Activated T-cell treated with anti-CD3 and anti-CD28 coated beads, Interleukin-2, amount 50 U/mL, for 4 hours (primary cell): ENCODE measurements around the gene AXIN2. TPM values are rescaled to one million over a fixed set of nuclear protein-coding genes. Genes with fewer than 3 reads are reported as not detected.
A peak's percentile ranks its signal among the peaks of the same experiment; 100 is the strongest.

Experiments
- ATAC-seq, 2 donors: fragments of 200-7000 bp; cut with Tn5 transposase; one replicate each; pipeline ENCODE4 v1.10.0; 2021
- DNase-seq: peaks from one replicate; pipeline ENCODE4 v3.0.0-alpha.2; 2020
- H3K27me3 Mint-ChIP-seq: one replicate; pipeline ENCODE4 v1.8.0; 2021; ENCODE audit warnings: low read depth, mixed read lengths
- H3K36me3 Mint-ChIP-seq: one replicate; pipeline ENCODE4 v1.8.0; 2022; ENCODE audit warnings: mixed read lengths; ENCODE audit not compliant: insufficient read depth
- H3K4me1 Mint-ChIP-seq: one replicate; pipeline ENCODE4 v1.8.0; 2021; ENCODE audit warnings: low read depth, mixed read lengths
- H3K4me3 Mint-ChIP-seq: one replicate; pipeline ENCODE4 v1.8.0; 2021; ENCODE audit warnings: mild to moderate bottlenecking, moderate library complexity, mixed read lengths
- H3K9me3 Mint-ChIP-seq: one replicate; pipeline ENCODE4 v1.8.0; 2021; ENCODE audit warnings: mixed read lengths
- total RNA-seq, 3 donors: library from RNA; stranded (reverse); gene quantifications; one replicate each; pipeline ENCODE4 v1.2.1, GENCODE V29; 2021

Gene AXIN2
- total RNA-seq, 3 donors from 2014 or later = 8.4 to 13.4 (median 11.9) TPM

DNA sequence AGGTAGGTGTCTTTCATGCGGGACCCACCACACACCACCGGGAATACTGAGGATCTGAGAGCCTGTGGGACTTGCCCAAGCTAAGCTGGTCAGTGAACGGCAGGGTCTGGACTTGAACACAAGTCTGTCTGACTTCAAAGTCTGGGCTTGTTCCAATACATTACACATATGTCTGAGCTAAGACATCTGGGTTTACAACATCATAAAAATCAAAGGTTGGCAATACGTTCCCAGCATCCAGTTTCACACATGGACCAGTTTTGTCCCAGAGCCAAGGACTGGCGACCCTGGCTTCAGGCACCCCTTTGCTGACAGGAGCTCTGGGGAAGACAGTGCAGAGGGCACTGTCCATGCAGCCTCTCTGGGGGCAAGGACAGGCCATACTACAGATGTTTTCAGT is 27.9 kb upstream of the AXIN2 start:
- H3K9me3 Mint-ChIP-seq = no peaks in the 10 kb centered on the region

GRCh38 chr17:65588181-65588808 is 26.8 kb upstream of the AXIN2 start:
- peaks cover 37% of the 10 kb centered on the region for H3K4me1 Mint-ChIP-seq
- DNase-seq (no peak), ATAC-seq (no peak)
- no peaks in the 10 kb centered on the region for H3K36me3 Mint-ChIP-seq
- H3K9me3 Mint-ChIP-seq = no peaks in the 10 kb centered on the region
- H3K4me3 Mint-ChIP-seq = no peak overlapping the region
- H3K27me3 Mint-ChIP-seq = peaks cover 6% of the 10 kb centered on the region

More for the DNA sequence above, 27.9 kb upstream of the AXIN2 start:
- Mint-ChIP-seq H3K36me3 (no peaks in the 10 kb centered on the region), H3K27me3 (peaks cover 8% of the 10 kb centered on the region), H3K4me1 (peaks cover 40% of the 10 kb centered on the region), H3K4me3 (no peak overlapping the region)
- no peak for ATAC-seq
- DNase-seq = no peak

DNA sequence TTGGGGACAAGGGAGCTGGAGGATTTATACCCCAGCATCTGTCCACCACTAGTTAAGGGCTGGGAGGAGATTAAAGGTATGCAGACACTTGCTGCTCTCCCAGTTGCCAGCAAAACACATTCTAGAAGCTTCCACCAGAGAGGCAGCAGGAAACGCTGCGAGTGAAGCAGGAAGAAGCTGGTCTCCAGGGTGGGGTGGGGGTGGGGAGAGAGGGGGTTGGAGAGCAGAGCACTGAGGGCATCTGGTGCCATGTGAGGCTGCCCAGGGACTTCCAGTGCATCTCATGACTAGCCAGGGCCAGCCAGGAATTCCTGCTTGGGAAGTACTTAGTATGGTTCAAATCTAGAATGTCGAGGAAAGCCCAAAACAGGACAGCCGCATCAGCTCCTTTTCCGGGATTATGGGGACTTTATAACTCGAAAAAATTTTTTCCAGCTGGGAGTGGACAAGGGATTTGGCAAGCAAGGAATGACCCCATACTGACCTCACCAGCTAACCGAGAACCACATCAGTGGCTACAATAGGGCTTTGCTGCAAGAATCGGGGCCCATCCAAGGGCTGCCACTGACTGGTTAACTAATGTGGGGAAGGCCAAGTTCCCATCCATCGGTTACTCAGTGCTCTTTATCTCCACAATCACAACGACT is 26.2 kb upstream of the AXIN2 start:
- no peak overlapping the region for H3K4me3 Mint-ChIP-seq
- no peak for ATAC-seq
- peaks cover 1% of the 10 kb centered on the region for H3K27me3 Mint-ChIP-seq
- DNase-seq = no peak
- H3K4me1 Mint-ChIP-seq = peaks cover 31% of the 10 kb centered on the region
- H3K9me3 Mint-ChIP-seq = no peaks in the 10 kb centered on the region
- no peaks in the 10 kb centered on the region for H3K36me3 Mint-ChIP-seq

DNA sequence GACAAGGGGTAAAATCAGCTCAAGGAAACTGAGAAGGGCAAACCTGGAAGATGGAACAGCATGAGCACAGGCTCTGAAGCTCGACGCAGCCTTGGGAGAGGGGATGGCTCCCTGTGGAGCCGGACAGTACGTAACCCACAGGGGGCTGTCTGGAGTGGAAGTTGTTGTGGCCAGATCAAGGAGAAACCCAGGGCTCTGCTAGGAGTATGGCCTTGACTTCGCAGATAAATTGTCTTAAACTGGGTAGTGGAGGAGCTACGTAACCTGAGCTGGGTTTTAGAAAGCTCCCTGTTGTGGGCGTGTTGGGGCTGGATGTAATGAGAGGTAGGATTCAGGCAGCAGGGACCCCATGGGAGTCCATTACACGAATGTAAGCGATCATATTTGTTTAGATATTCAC is 25.5 kb upstream of the AXIN2 start:
- Mint-ChIP-seq H3K9me3 (no peaks in the 10 kb centered on the region), H3K27me3 (no peaks in the 10 kb centered on the region), H3K4me1 (peaks cover 31% of the 10 kb centered on the region), H3K4me3 (no peak overlapping the region), H3K36me3 (no peaks in the 10 kb centered on the region)
- no peak for ATAC-seq
- no peak for DNase-seq

DNA sequence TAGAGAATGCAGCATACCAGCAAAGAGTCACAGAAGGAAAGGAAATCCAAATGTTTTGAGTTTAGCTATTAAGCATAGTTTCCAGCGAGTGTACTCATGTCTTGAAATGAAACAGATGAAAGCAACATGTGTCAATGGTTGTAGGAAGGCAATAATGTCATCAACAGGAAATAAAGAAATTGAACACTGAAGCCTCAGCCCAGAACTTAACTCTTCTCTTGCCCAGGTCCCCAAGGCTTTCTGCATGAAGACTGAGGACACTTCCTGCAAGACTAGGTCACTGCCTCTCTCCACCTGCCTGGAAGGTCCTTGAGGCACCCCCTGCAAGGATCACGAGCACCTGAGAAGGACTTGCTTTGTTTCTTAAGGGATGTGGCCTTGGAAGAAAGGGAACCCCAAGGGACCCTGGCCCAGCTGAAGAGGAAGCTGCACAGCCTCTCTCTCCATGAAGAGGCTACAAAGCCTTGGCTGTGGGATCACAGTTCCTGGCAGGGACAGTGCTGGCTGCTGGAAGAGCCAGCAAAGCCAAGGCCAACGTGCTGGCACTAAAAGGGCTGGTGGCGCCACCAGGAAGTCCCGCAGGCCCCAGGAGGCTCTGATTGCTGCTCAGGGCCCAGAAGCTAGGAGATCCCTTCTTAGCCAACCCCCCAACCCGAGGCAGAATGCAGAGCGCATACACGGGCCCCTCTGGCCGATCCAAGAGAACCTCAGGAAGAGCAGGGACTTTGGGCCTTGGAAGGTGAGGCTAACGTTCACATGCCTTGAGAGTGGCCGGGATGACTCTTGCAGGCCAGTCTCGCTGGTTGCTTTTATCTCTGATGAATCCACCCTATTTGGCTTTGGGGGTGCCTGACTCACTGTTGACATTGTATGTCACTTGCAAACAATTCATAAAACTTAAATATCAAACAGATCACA is 23.4 kb upstream of the AXIN2 start:
- DNase-seq (no peak), ATAC-seq (peak; percentile 80 to 85)
- Mint-ChIP-seq H3K4me1 (peaks cover 31% of the 10 kb centered on the region), H3K4me3 (no peak overlapping the region), H3K9me3 (no peaks in the 10 kb centered on the region), H3K36me3 (no peaks in the 10 kb centered on the region), H3K27me3 (no peaks in the 10 kb centered on the region)

DNA sequence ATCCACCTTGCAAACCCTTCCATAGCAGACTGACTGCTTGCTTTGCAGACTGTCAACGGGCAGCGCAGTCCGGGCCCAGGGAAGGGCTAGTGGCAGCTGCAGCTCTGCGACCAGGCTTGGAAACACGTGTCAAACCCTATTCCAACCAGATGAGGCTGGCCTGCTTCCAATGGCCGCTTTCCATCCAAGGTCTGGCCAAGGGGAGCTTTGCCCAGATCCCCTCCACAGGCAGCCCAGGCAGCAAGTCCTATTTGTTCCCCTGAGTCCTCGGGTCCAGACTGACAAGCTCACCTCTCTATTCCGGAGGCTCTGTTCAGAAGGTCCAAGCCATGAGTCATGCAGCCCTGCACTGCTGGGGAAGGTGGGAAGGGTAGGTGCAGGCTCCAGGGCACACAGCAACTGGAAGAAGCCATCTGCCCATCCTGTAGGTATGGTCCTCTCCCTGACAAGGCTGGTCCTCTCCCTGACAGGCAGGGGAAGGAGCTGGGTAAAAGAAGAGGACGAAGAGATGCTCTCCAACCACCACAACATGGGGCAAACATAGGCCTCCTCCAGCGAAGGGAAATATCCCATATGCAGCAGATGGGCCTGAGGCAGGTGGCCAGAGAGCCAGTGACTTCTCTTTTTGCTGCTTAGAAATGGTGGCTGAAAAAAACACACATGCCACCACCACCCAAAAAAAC is 22.6 kb upstream of the AXIN2 start:
- Mint-ChIP-seq H3K4me3 (no peak overlapping the region), H3K36me3 (no peaks in the 10 kb centered on the region)
- ATAC-seq = peak in 1 of 2 donors; percentile 5

DNA sequence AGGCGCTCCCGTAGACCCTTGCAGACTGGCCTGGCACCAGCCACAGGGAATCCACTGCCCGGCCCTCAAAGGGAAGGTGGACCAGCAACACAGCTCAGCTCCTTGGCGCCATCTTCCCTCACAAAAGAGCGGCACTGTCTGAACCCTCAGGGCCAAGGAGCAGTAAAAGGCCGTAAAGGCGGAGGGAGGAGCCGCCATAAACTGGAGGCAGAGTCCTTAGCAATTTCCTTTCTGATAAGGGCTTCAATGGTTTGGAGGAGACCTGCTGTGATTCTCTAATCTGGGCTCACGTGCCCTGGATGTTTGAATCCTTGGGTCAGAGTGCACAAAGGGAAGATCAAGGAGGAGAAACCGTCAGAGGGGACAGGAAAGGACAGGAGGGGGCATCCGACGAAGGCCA is 15.5 kb upstream of the AXIN2 start:
- Mint-ChIP-seq H3K4me1 (no peaks in the 10 kb centered on the region), H3K9me3 (no peaks in the 10 kb centered on the region), H3K27me3 (no peaks in the 10 kb centered on the region), H3K36me3 (no peaks in the 10 kb centered on the region), H3K4me3 (no peak overlapping the region)
- ATAC-seq (no peak), DNase-seq (no peak)

More for the DNA sequence above, 22.6 kb upstream of the AXIN2 start:
- DNase-seq = no peak
- Mint-ChIP-seq H3K9me3 (no peaks in the 10 kb centered on the region), H3K4me1 (peaks cover 31% of the 10 kb centered on the region), H3K27me3 (no peaks in the 10 kb centered on the region)

GRCh38 chr17:65573282-65573602 is 11.8 kb upstream of the AXIN2 start:
- H3K36me3 Mint-ChIP-seq = no peaks in the 10 kb centered on the region

GRCh38 chr17:65572581-65573281 is 11.3 kb upstream of the AXIN2 start:
- H3K4me1 Mint-ChIP-seq = no peaks in the 10 kb centered on the region
- H3K27me3 Mint-ChIP-seq = peaks cover 8% of the 10 kb centered on the region
- DNase-seq (no peak), ATAC-seq (no peak)
- H3K4me3 Mint-ChIP-seq = no peak overlapping the region
- H3K9me3 Mint-ChIP-seq = no peaks in the 10 kb centered on the region
- no peaks in the 10 kb centered on the region for H3K36me3 Mint-ChIP-seq

More at GRCh38 chr17:65573282-65573602, 11.8 kb upstream of the AXIN2 start:
- Mint-ChIP-seq H3K4me3 (no peak overlapping the region), H3K4me1 (no peaks in the 10 kb centered on the region), H3K27me3 (peaks cover 7% of the 10 kb centered on the region), H3K9me3 (no peaks in the 10 kb centered on the region)
- no peak for DNase-seq
- no peak for ATAC-seq

GRCh38 chr17:65572186-65572580 is 10.7 kb upstream of the AXIN2 start:
- DNase-seq (no peak), ATAC-seq (no peak)
- Mint-ChIP-seq H3K4me3 (no peak overlapping the region), H3K4me1 (no peaks in the 10 kb centered on the region), H3K27me3 (peaks cover 8% of the 10 kb centered on the region), H3K36me3 (no peaks in the 10 kb centered on the region), H3K9me3 (no peaks in the 10 kb centered on the region)

DNA sequence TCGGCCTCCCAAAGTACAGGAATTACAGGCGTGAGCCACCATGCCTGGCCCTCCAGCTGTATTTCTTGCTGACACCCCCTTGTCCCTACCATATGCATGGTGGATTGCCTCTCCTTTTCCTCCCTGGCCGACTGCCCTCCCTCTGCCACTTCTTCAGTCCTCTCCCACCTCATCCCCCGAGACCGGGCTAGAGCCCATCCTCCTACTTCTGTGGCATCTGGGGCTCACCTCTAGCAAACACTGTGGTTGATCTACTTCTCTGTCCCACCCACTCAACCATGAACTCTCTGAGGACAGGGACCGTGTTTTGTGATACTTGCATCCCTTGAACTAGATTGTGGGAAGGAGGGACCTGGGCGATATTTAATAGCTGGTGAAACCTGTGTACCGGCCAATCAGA is 7.5 kb upstream of the AXIN2 start:
- Mint-ChIP-seq H3K36me3 (no peaks in the 10 kb centered on the region), H3K9me3 (no peaks in the 10 kb centered on the region), H3K4me1 (peaks cover 4% of the 10 kb centered on the region), H3K4me3 (no peak overlapping the region), H3K27me3 (peaks cover 8% of the 10 kb centered on the region)
- ATAC-seq (no peak), DNase-seq (no peak)

- no peak for ATAC-seq
- Mint-ChIP-seq H3K36me3 (no peaks in the 10 kb centered on the region), H3K4me3 (no peak overlapping the region), H3K4me1 (peaks cover 12% of the 10 kb centered on the region), H3K9me3 (no peaks in the 10 kb centered on the region), H3K27me3 (peaks cover 8% of the 10 kb centered on the region)
- DNase-seq = no peak
Measured at GRCh38 chr17:65567566-65567965, 6.1 kb upstream of the AXIN2 start.

DNA sequence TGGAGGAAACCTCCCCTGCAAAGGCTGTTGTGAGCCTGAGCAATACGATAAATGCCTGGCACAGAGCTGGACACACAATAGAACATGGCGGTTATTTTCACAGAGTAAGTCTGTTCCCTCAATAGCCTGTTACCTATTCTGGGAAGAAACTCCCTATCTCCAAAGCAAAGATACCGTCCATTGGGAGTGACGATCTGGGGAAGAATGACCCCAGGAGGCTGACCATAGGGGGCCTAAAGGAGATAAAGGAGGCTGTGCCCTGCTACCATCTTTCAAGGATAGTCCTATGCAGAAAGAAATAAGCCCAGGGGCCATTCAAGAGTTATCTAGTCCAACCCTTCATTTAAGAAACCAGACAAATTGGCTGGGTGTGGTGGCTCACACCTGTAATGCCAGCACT is 4.1 kb upstream of the AXIN2 start:
- no peak for ATAC-seq
- Mint-ChIP-seq H3K9me3 (no peaks in the 10 kb centered on the region), H3K4me1 (peaks cover 20% of the 10 kb centered on the region), H3K27me3 (peaks cover 8% of the 10 kb centered on the region), H3K36me3 (no peaks in the 10 kb centered on the region), H3K4me3 (no peak overlapping the region)
- no peak for DNase-seq

DNA sequence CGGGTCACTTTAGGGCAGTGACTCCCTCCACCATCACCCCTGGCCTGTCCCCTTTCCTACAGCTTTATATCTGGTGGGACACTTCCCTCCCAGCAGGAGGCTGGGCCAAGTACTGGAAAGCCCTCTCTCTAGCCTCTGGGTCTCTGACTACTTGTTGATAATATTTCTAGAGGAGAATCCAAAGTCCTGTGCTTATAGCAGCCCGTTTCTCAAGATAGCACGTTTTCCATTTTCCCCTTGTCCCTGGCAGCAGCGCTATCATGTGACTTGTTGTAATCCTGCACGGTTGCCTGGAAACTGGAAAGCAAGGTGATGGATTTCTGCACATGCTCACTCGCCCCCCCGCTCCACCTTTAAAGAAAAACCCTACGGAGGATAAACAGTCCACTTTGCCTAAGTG is 3.3 kb upstream of the AXIN2 start:
- peaks cover 20% of the 10 kb centered on the region for H3K4me1 Mint-ChIP-seq
- peaks cover 8% of the 10 kb centered on the region for H3K27me3 Mint-ChIP-seq
- H3K4me3 Mint-ChIP-seq = no peak overlapping the region
- no peaks in the 10 kb centered on the region for H3K9me3 Mint-ChIP-seq
- DNase-seq (no peak), ATAC-seq (no peak)
- H3K36me3 Mint-ChIP-seq = no peaks in the 10 kb centered on the region
